ENCODE data around the gene PLXDC1. TPM values are rescaled to one million over a fixed set of nuclear protein-coding genes. Genes with fewer than 3 reads are reported as not detected.
"Not testable (repeated sequence)": the region's sequence is repeated elsewhere in the genome, so short reads cannot be mapped to it uniquely, and the experiment has no call there.

PLXDC1 gene
- total RNA-seq, 1 experiment from 2014 or later, result 2.0 TPM

- Histone ChIP-seq H3K14ac (ENCODE audit: insufficient read depth, low read length) (no peak overlapping the region), H2BK120ac (ENCODE audit: low read depth, low read length, poor library complexity, severe bottlenecking) (no peak overlapping the region), H3K9me3 (ENCODE audit: control insufficient read depth, low read depth, low read length) (no peaks in the 10 kb centered on the region), H4K8ac (replicated peaks; ENCODE audit: insufficient read length, low read depth, low read length) (no peak overlapping the region), H3K23ac (ENCODE audit: insufficient read length, low read depth, low read length) (no peak overlapping the region), H3K79me2 (ENCODE audit: insufficient read depth, low read length) (no peaks in the 10 kb centered on the region), H3K23me2 (ENCODE audit: insufficient read length, low read depth, low read length, poor library complexity, severe bottlenecking) (no peaks in the 10 kb centered on the region), H3K27me3 (ENCODE audit: insufficient read depth, low read length) (no peaks in the 10 kb centered on the region), H2AFZ (ENCODE audit: low read length) (no peak overlapping the region), H3K56ac (ENCODE audit: insufficient read length, low read depth, low read length) (no peak overlapping the region), H3T11ph (ENCODE audit: low read length) (no peak overlapping the region), H4K91ac (ENCODE audit: insufficient read length, low read depth, low read length) (no peak overlapping the region), H4K5ac (ENCODE audit: insufficient read length, low read depth, low read length) (no peak overlapping the region), H2BK20ac (ENCODE audit: low read depth, low read length, poor library complexity, severe bottlenecking) (no peak overlapping the region), H3K4ac (ENCODE audit: low read depth, low read length) (no peak overlapping the region), H3K79me1 (ENCODE audit: insufficient read depth, low read depth, low read length, poor library complexity, severe bottlenecking) (no peaks in the 10 kb centered on the region), H2BK15ac (ENCODE audit: low read depth, low read length) (no peak overlapping the region), H4K20me1 (ENCODE audit: control insufficient read depth, insufficient read depth, insufficient read length) (no peaks in the 10 kb centered on the region), H3K4me2 (ENCODE audit: insufficient read depth, insufficient read length, low read length) (no peak overlapping the region), H2BK5ac (ENCODE audit: insufficient read length, low read length) (no peak overlapping the region), H3K27ac (ENCODE audit: insufficient read length, low read depth, low read length) (no peak overlapping the region), H3K4me1 (ENCODE audit: insufficient read depth, low read length) (no peaks in the 10 kb centered on the region), H2BK12ac (ENCODE audit: insufficient read length, low read depth, low read length) (no peak overlapping the region), H2AK5ac (ENCODE audit: insufficient read length, low read length) (no peak overlapping the region), H3K9ac (ENCODE audit: extremely low read depth, insufficient read length, low read length) (no peak overlapping the region), H3K18ac (ENCODE audit: insufficient read length, low read depth, low read length) (no peak overlapping the region)
- no peak overlapping the region for H3K4me3 Mint-ChIP-seq
- no CpG with 5 or more reads among the region's 6 CpGs for WGBS (ENCODE audit: extremely low coverage, insufficient read length, low lambda C conversion rate)
- peaks cover 24% of the 10 kb centered on the region for H3K27me3 Mint-ChIP-seq (ENCODE audit: low read depth)
- DNase-seq, result no peak
- no peaks in the 10 kb centered on the region for H3K36me3 Mint-ChIP-seq (ENCODE audit: insufficient read depth in 1 of 3, low read depth in 3 of 3)
- no peak for TF ChIP-seq CTCF (conservative IDR thresholded peaks at IDR 0.05)
- H3K27ac Mint-ChIP-seq, result no peak overlapping the region
- H3K4me1 Mint-ChIP-seq, result peaks cover 10 to 12% of the 10 kb centered on the region in 2 experiments
- H3K9me3 Mint-ChIP-seq, result no peaks in the 10 kb centered on the region
Measured at GRCh38 chr17:39022924-39023323, 128.5 kb downstream of the PLXDC1 start.

DNA sequence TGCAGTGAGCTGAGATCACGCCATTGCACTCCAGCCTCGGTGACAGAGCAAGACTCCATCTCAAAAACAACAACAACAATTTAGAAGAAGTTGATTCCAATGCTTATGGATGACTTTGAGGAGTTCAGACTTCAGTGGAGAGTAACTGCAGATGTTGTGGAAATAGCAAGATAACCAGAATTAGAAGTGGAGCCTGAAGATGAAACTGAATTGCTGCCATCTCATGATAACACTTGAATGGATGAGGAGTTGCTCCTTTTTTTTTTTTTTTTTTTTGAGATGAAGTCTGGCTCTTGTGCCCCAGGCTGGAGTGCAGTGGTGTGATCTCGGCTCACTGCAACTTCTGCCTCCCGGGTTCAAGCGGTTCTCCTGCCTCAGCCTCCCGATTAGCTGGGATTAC lies 131.4 kb downstream of the PLXDC1 start:
- DNase-seq; H3K9me3 ChIP-seq (ENCODE audit: control insufficient read depth, low read depth, low read length); H3K14ac ChIP-seq (ENCODE audit: insufficient read depth, low read length); H2BK5ac ChIP-seq (ENCODE audit: insufficient read length, low read length); H4K91ac ChIP-seq (ENCODE audit: insufficient read length, low read depth, low read length); H3K27ac Mint-ChIP-seq; H3K18ac ChIP-seq (ENCODE audit: insufficient read length, low read depth, low read length); H3K56ac ChIP-seq (ENCODE audit: insufficient read length, low read depth, low read length); H2BK12ac ChIP-seq (ENCODE audit: insufficient read length, low read depth, low read length); H3K9me3 Mint-ChIP-seq; H3K4ac ChIP-seq (ENCODE audit: low read depth, low read length); H3K27me3 ChIP-seq (ENCODE audit: insufficient read depth, low read length); H2BK20ac ChIP-seq (ENCODE audit: low read depth, low read length, poor library complexity, severe bottlenecking); H3K4me3 Mint-ChIP-seq; H3K4me1 ChIP-seq (ENCODE audit: insufficient read depth, low read length); H3K79me1 ChIP-seq (ENCODE audit: insufficient read depth, low read depth, low read length, poor library complexity, severe bottlenecking); H2BK15ac ChIP-seq (ENCODE audit: low read depth, low read length); H3K4me2 ChIP-seq (ENCODE audit: insufficient read depth, insufficient read length, low read length); H3K79me2 ChIP-seq (ENCODE audit: insufficient read depth, low read length); H2BK120ac ChIP-seq (ENCODE audit: low read depth, low read length, poor library complexity, severe bottlenecking); H3K9ac ChIP-seq (ENCODE audit: extremely low read depth, insufficient read length, low read length); H4K20me1 ChIP-seq (ENCODE audit: control insufficient read depth, insufficient read depth, insufficient read length); H4K8ac ChIP-seq (replicated peaks; ENCODE audit: insufficient read length, low read depth, low read length); H3K27ac ChIP-seq (ENCODE audit: insufficient read length, low read depth, low read length); H2AFZ ChIP-seq (ENCODE audit: low read length); H3T11ph ChIP-seq (ENCODE audit: low read length); H3K23ac ChIP-seq (ENCODE audit: insufficient read length, low read depth, low read length); H3K27me3 Mint-ChIP-seq (ENCODE audit: low read depth); H2AK5ac ChIP-seq (ENCODE audit: insufficient read length, low read length); H3K23me2 ChIP-seq (ENCODE audit: insufficient read length, low read depth, low read length, poor library complexity, severe bottlenecking); H3K36me3 Mint-ChIP-seq (ENCODE audit: insufficient read depth in 1 of 3, low read depth in 3 of 3); H4K5ac ChIP-seq (ENCODE audit: insufficient read length, low read depth, low read length): not testable (repeated sequence)
- H3K4me1 Mint-ChIP-seq, result peaks cover 9 to 14% of the 10 kb centered on the region in 2 experiments
- no CpG with 5 or more reads among the region's 6 CpGs for WGBS (ENCODE audit: extremely low coverage, insufficient read length, low lambda C conversion rate)
